HG03460 (cell line): ENCODE data around the gene NAGS.
"Not testable (repeated sequence)": the region's sequence is repeated elsewhere in the genome, so short reads cannot be mapped to it uniquely, and the experiment has no call there.

Experiments used
- ATAC-seq: cut with Tn5 transposase; IDR thresholded peaks from one replicate; pipeline ENCODE4 v1.9.1; 2021; ENCODE audit not compliant: unreplicated experiment

Gene NAGS

DNA sequence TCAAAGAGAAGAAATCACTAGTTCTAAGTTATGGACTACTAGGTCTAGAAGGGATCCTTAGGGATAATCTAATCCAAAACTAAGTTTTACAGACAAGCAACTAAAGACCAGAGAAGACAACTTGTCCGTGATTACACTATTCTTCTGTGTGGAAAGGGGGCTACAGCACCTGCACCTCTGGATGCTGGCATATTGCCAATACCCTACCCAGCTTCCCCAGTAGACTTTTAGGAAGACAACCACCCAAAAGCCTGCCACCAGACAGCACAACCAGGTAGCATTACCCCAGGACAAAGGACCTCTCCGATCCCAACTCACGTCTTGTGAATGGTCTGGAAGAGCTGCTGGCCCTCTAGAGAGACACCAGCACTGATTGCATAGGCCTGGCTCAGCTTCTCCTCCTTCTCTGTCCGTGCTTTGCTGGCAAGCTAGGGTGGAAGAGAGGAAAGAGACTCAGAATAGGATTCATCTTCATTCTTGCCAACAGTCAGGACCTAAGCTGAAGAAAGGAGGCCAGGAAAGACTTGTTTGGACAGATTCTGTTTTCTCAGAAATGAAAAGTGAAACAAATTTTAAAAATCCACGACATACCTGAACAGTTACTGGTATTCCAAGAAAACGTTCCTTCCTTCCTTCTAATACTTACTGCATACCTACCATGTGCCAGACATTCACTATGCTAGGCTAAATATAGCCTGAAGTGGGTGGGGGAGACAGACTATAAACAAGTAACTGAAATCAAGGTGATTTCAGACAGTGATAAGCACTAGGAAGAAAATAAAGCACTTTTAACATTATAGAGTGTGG lies 35.6 kb downstream of the NAGS start:
- ATAC-seq: no peak

DNA sequence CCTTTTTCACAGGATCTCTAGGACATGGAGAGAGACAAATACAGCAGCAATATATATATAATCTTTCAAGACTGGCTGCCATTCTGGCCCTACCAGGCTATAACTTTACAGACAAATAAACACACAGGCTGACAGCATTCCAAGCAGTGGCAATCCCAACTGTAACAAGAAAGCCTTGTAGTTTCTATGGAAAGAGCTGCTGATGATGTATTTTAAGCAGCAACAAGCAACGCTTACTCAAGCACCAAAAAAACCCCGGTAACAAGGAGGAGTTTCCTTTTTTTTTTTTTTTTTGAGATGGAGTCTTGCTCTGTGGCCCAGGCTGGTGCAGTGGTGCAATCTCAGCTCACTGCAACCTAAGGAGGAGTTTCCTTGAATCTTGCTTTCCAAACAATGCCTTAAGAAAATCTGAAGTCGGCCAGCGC lies 38.9 kb downstream of the NAGS start:
- ATAC-seq: no peak

DNA sequence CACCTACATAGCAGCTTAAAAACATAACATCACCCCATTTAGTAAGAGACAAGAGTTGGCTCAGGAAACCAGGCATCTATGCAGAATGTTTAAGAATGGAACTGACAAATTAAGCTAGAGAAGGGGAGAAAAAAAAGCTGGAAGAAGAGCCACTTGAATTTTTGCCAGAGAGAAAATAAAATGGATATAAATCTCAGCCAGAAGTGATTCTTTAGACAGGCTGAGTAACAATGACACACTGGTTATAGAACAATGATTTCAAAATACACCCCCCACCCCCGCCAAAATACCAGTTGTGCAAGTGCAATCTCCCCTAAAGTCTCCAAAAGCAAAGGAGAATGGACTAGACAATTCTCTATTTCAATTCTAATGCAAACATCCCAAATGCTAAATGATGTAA lies 39.6 kb downstream of the NAGS start:
- no peak for ATAC-seq

DNA sequence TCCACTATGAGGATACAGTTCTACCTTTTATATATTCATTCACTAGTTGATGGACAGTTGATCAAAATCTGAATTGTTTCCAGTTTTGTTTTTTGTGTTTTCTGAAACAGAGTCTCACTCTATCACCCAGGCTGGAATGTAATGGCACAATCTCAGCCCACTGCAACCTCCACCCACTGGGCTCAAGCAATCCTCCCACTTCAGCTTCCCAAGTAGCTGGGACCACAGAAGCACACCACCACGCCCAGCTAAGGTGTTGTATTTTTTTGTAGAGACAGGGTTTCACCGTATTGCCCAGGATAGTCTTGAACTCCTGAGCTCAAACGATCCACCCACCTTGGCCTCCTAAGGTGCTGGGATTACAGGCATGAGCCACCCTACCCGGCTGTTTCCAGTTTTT lies 41.1 kb downstream of the NAGS start:
- ATAC-seq: no peak

GRCh38 chr17:44046893-44047292 lies 42.5 kb downstream of the NAGS start:
- ATAC-seq: not testable (repeated sequence)

- ATAC-seq: no peak
These were observed 45.1 kb downstream of the NAGS start for GRCh38 chr17:44049294-44050060.

GRCh38 chr17:44053125-44053872 lies 48.9 kb downstream of the NAGS start:
- no peak for ATAC-seq
